CD14-positive monocyte (primary cell): ENCODE data around the gene GOT2. TPM values are rescaled to one million over a fixed set of nuclear protein-coding genes. Genes with fewer than 3 reads are reported as not detected.

Experiments used
- DNase-seq, 3 donors: peaks; one replicate each; pipeline ENCODE4 v3.0.0-alpha.2; 2011 to 2022
- H2AFZ ChIP-seq: 2 replicates; pipeline ENCODE4 v1.6.0; 2012; ENCODE audit warnings: mild to moderate bottlenecking, low read depth, low read length, inconsistent platforms; ENCODE audit not compliant: insufficient read depth, poor library complexity, severe bottlenecking
- H3K27ac ChIP-seq, 2 donors: 1 replicate in 1 of 2; 2 replicates in 1 of 2; pipeline ENCODE4 v1.5.1; 2012 to 2013; ENCODE audit warnings: low read length in 2 of 2, control low read depth in 1 of 2, inconsistent platforms in 1 of 2, low read depth in 1 of 2, mild to moderate bottlenecking in 1 of 2
- H3K27me3 ChIP-seq, 2 donors: one replicate each; pipeline versions ENCODE4 v1.6.0 to v1.6.1; 2011 to 2013; ENCODE audit warnings: low read length in 2 of 2; ENCODE audit not compliant: control insufficient read depth in 2 of 2, insufficient read depth in 2 of 2
- H3K36me3 ChIP-seq, 2 donors: replicated peaks in 1 of 2; 1 replicate in 1 of 2; 2 replicates in 1 of 2; pipeline versions ENCODE4 v1.5.1 to v1.6.1; 2012 to 2013; ENCODE audit warnings: low read length in 2 of 2, control low read depth in 1 of 2, inconsistent platforms in 1 of 2, mild to moderate bottlenecking in 1 of 2; ENCODE audit not compliant: insufficient read depth in 2 of 2, control insufficient read depth in 1 of 2
- H3K4me1 ChIP-seq, 2 donors: 1 replicate in 1 of 2; 2 replicates in 1 of 2; pipeline versions ENCODE4 v1.5.1 to v1.6.1; 2012 to 2013; ENCODE audit warnings: low read length in 2 of 2, control low read depth in 1 of 2, inconsistent platforms in 1 of 2, mild to moderate bottlenecking in 1 of 2, moderate library complexity in 1 of 2; ENCODE audit not compliant: insufficient read depth in 2 of 2, control insufficient read depth in 1 of 2
- H3K4me2 ChIP-seq: replicated peaks from 2 replicates; pipeline ENCODE3; 2012; ENCODE audit warnings: low read length, moderate library complexity, mild to moderate bottlenecking; ENCODE audit not compliant: poor library complexity, severe bottlenecking; ENCODE audit errors: extremely low read depth
- H3K4me3 ChIP-seq, 3 experiments: fragments of 200-600 bp in 1 of 3; sonication (generic) in 1 of 3; replicated peaks in 1 of 3; 1 replicate in 2 of 3; 2 replicates in 1 of 3; pipeline ENCODE4 v1.5.1; 2011 to 2013; ENCODE audit warnings: low read length in 3 of 3, mild to moderate bottlenecking in 3 of 3, control low read depth in 2 of 3, low read depth in 2 of 3, inconsistent platforms in 1 of 3, moderate library complexity in 1 of 3
- H3K79me2 ChIP-seq: 2 replicates; pipeline ENCODE4 v1.6.0; 2012; ENCODE audit warnings: mild to moderate bottlenecking, control low read depth, inconsistent platforms, low read length, moderate library complexity; ENCODE audit not compliant: insufficient read depth
- H3K9ac ChIP-seq: 2 replicates; pipeline ENCODE4 v1.6.0; 2017; ENCODE audit warnings: low read length, mild to moderate bottlenecking; ENCODE audit not compliant: insufficient read depth, poor library complexity, severe bottlenecking
- H3K9me3 ChIP-seq, 2 donors: replicated peaks in 1 of 2; 1 replicate in 1 of 2; 2 replicates in 1 of 2; pipeline versions ENCODE4 v1.5.1 to v1.6.1; 2012 to 2013; ENCODE audit warnings: low read length in 2 of 2, control low read depth in 1 of 2; ENCODE audit not compliant: control insufficient read depth in 1 of 2, insufficient read depth in 1 of 2
- H4K20me1 ChIP-seq: 2 replicates; pipeline ENCODE4 v1.6.0; 2012; ENCODE audit warnings: mild to moderate bottlenecking, low read length, control low read depth, moderate library complexity; ENCODE audit not compliant: insufficient read depth
- H3K27ac Mint-ChIP-seq, 7 donors: one replicate each; pipeline ENCODE4 v1.8.0; 2020; ENCODE audit warnings: mild to moderate bottlenecking in 7 of 7, mixed read lengths in 7 of 7, moderate library complexity in 6 of 7, inconsistent platforms in 2 of 7
- H3K27me3 Mint-ChIP-seq, 3 donors: one replicate each; pipeline ENCODE4 v1.8.0; 2021 to 2022; ENCODE audit warnings: low read depth in 3 of 3, mild to moderate bottlenecking in 3 of 3, mixed read lengths in 3 of 3, moderate library complexity in 3 of 3, inconsistent platforms in 1 of 3
- H3K36me3 Mint-ChIP-seq, 2 donors: one replicate each; pipeline ENCODE4 v1.8.0; 2020; ENCODE audit warnings: mixed read lengths in 2 of 2, inconsistent platforms in 1 of 2, mild to moderate bottlenecking in 1 of 2
- H3K4me1 Mint-ChIP-seq: one replicate; pipeline ENCODE4 v1.8.0; 2020; ENCODE audit warnings: mild to moderate bottlenecking, mixed read lengths
- H3K4me3 Mint-ChIP-seq, 2 donors: one replicate each; pipeline ENCODE4 v1.8.0; 2020; ENCODE audit warnings: mild to moderate bottlenecking in 2 of 2, mixed read lengths in 2 of 2, moderate library complexity in 1 of 2
- H3K9me3 Mint-ChIP-seq, 7 donors: one replicate each; pipeline ENCODE4 v1.8.0; 2020 to 2022; ENCODE audit warnings: mixed read lengths in 7 of 7, mild to moderate bottlenecking in 6 of 7, moderate library complexity in 6 of 7, inconsistent platforms in 2 of 7
- CTCF ChIP-seq: fragments of 200-600 bp; IDR thresholded peaks from one replicate; pipeline ENCODE4 v1.8.0; 2022; ENCODE audit warnings: antibody characterized with exemption, mild to moderate bottlenecking
- WGBS: methylation state at CpG from one replicate; pipeline ENCODE4 v1.1.5; 2013; ENCODE audit warnings: missing lambda C conversion rate; ENCODE audit not compliant: insufficient coverage; 5-methylcytosine and 5-hydroxymethylcytosine counted together
- intact Hi-C, 2 donors: fragments of 100-400 bp; cut with micrococcal nuclease; formaldehyde crosslinking; loops; one replicate each; pipeline versions ENCODE4 v1.15.0 to v1.15.1; 2023
- polyA plus RNA-seq, 3 donors: library from polyadenylated mRNA; depleted of rRNA in 1 of 3; unstranded in 2 of 3; stranded (reverse) in 1 of 3; fragments of 300-500 nt in 2 of 3; fragments of >200 nt in 1 of 3; fragmentation: Illumina TruSeq in 2 of 3; gene quantifications; 1 replicate in 2 of 3; 2 replicates in 1 of 3; pipeline ENCODE4 v1.2.3, GENCODE V29; 2012 to 2021

GOT2 gene
- polyA plus RNA-seq, 3 donors: 14.9 to 35.8 (median 30.1) TPM

GRCh38 chr16:58755989-58756649, 22.0 kb upstream of the GOT2 start:
- H2AFZ ChIP-seq: peak overlapping the region; percentile 59
- Mint-ChIP-seq H3K4me1 (peaks cover 10% of the 10 kb centered on the region), H3K36me3 (no peaks in the 10 kb centered on the region), H3K27me3 (peaks cover 5 to 12% (median 10%) of the 10 kb centered on the region in 3 donors), H3K27ac (peak overlapping the region in 2 of 7 donors; percentile 72 to 76), H3K4me3 (peak overlapping the region; percentile 4 to 78), H3K9me3 (peaks cover 0 to 4% (median 2%) of the 10 kb centered on the region in 7 donors)
- no peaks in the 10 kb centered on the region for H3K79me2 ChIP-seq
- WGBS: 0% methylated on average over 10 of the region's 17 CpGs
- peak; percentile 42 to 56 (median 48) for DNase-seq
- H3K9me3 ChIP-seq: no peaks in the 10 kb centered on the region
- intact Hi-C loops: no loop called here
- peak overlapping the region in 1 of 2 donors; percentile 1 for H3K27ac ChIP-seq
- peak overlapping the region in 1 of 3 experiments; percentile 39 for H3K4me3 ChIP-seq
- no peak overlapping the region for H3K9ac ChIP-seq
- H3K4me2 ChIP-seq: peak overlapping the region; percentile 51
- H4K20me1 ChIP-seq: no peaks in the 10 kb centered on the region
- no peaks in the 10 kb centered on the region for H3K36me3 ChIP-seq
- H3K27me3 ChIP-seq: no peaks in the 10 kb centered on the region
- TF ChIP-seq CTCF: peak; percentile 53
- peaks cover 11 to 15% of the 10 kb centered on the region in 2 donors for H3K4me1 ChIP-seq

GRCh38 chr16:58753711-58754134, 19.6 kb upstream of the GOT2 start:
- DNase-seq: no peak
- no peaks in the 10 kb centered on the region for H3K9me3 ChIP-seq
- H3K27me3 ChIP-seq: no peaks in the 10 kb centered on the region
- H3K4me1 ChIP-seq: peaks cover 11 to 15% of the 10 kb centered on the region in 2 donors
- Mint-ChIP-seq H3K27me3 (peaks cover 3 to 12% (median 7%) of the 10 kb centered on the region in 3 donors), H3K9me3 (peaks cover 0 to 7% (median 5%) of the 10 kb centered on the region in 7 donors), H3K4me3 (no peak overlapping the region), H3K4me1 (peaks cover 10% of the 10 kb centered on the region), H3K36me3 (no peaks in the 10 kb centered on the region), H3K27ac (no peak overlapping the region)
- intact Hi-C loops: no loop called here
- no peak overlapping the region for H3K4me2 ChIP-seq
- no peak overlapping the region for H3K4me3 ChIP-seq
- no peak for TF ChIP-seq CTCF
- H3K27ac ChIP-seq: no peak overlapping the region
- no peaks in the 10 kb centered on the region for H3K36me3 ChIP-seq
- no peak overlapping the region for H3K9ac ChIP-seq
- no peaks in the 10 kb centered on the region for H4K20me1 ChIP-seq
- H2AFZ ChIP-seq: no peak overlapping the region
- no peaks in the 10 kb centered on the region for H3K79me2 ChIP-seq
- 83% methylated on average over 8 of the region's 9 CpGs for WGBS
